Natural killer cell (primary cell): ENCODE results near the gene FOSB. TPM values are rescaled to one million over a fixed set of nuclear protein-coding genes. Genes with fewer than 3 reads are reported as not detected.

Experiments used
- ATAC-seq, 3 donors: fragments of 150-1000 bp in 2 of 3; fragments of 200-7000 bp in 1 of 3; cut with Tn5 transposase; 1 replicate in 1 of 3; 2 replicates in 2 of 3; pipeline ENCODE4 v1.10.0; 2021; ENCODE audit warnings: mild to moderate bottlenecking in 2 of 3, moderate library complexity in 2 of 3
- DNase-seq, 2 donors: peaks; one replicate each; pipeline versions ENCODE4 v3.0.0 to v3.0.0-alpha.2; 2013 to 2021; ENCODE audit warnings: mixed read lengths in 1 of 2
- H3K27ac ChIP-seq: one replicate; pipeline ENCODE4 v1.5.1; 2013; ENCODE audit warnings: mild to moderate bottlenecking, low read length
- H3K27me3 ChIP-seq: one replicate; pipeline ENCODE4 v1.6.1; 2013; ENCODE audit warnings: low read length; ENCODE audit not compliant: control insufficient read depth, insufficient read depth
- H3K36me3 ChIP-seq: one replicate; pipeline ENCODE4 v1.6.1; 2013; ENCODE audit warnings: low read length; ENCODE audit not compliant: control insufficient read depth, insufficient read depth
- H3K4me1 ChIP-seq: one replicate; pipeline ENCODE4 v1.6.1; 2013; ENCODE audit warnings: low read length; ENCODE audit not compliant: control insufficient read depth, insufficient read depth
- H3K4me3 ChIP-seq: one replicate; pipeline ENCODE4 v1.5.1; 2013; ENCODE audit warnings: low read length
- H3K9me3 ChIP-seq: one replicate; pipeline ENCODE4 v1.6.1; 2013; ENCODE audit warnings: low read length; ENCODE audit not compliant: control insufficient read depth, insufficient read depth
- H3K27ac Mint-ChIP-seq, 2 donors: one replicate each; pipeline ENCODE4 v1.8.0; 2022; ENCODE audit warnings: mild to moderate bottlenecking in 2 of 2, mixed read lengths in 2 of 2, moderate library complexity in 1 of 2
- H3K27me3 Mint-ChIP-seq, 2 donors: one replicate each; pipeline ENCODE4 v1.8.0; 2022; ENCODE audit warnings: low read depth in 2 of 2, mixed read lengths in 2 of 2
- H3K36me3 Mint-ChIP-seq: one replicate; pipeline ENCODE4 v1.8.0; 2022; ENCODE audit warnings: mixed read lengths
- H3K4me1 Mint-ChIP-seq, 2 donors: one replicate each; pipeline ENCODE4 v1.8.0; 2022; ENCODE audit warnings: mixed read lengths in 2 of 2
- H3K4me3 Mint-ChIP-seq: one replicate; pipeline ENCODE4 v1.8.0; 2022; ENCODE audit warnings: mild to moderate bottlenecking, moderate library complexity, mixed read lengths
- H3K9me3 Mint-ChIP-seq, 2 donors: one replicate each; pipeline ENCODE4 v1.8.0; 2022; ENCODE audit warnings: mixed read lengths in 2 of 2
- WGBS: methylation state at CpG from one replicate; pipeline ENCODE4 v1.1.7; 2013; ENCODE audit warnings: missing lambda C conversion rate; ENCODE audit not compliant: insufficient coverage; 5-methylcytosine and 5-hydroxymethylcytosine counted together
- intact Hi-C: fragments of 100-400 bp; cut with micrococcal nuclease; formaldehyde crosslinking; loops from one replicate; pipeline ENCODE4 v1.14.2; 2022
- total RNA-seq, 4 donors: library from RNA; stranded (reverse); fragments of 120-200 nt in 1 of 4; gene quantifications; one replicate each; pipeline versions ENCODE4 v1.2.3 to v1.2.4, GENCODE V29; 2013 to 2022
- TF ChIP-seq, protein P1 (sequence below): fragments of 200-600 bp; IDR thresholded peaks from one replicate; pipeline ENCODE4 v1.8.0; 2022; ENCODE audit warnings: antibody characterized with exemption

The FOSB gene
- total RNA-seq, 3 donors from 2014 or later (not counting 1 experiment from before 2014, with no cell fraction given), result 784 to 1,837 (median 1,121) TPM

DNA sequence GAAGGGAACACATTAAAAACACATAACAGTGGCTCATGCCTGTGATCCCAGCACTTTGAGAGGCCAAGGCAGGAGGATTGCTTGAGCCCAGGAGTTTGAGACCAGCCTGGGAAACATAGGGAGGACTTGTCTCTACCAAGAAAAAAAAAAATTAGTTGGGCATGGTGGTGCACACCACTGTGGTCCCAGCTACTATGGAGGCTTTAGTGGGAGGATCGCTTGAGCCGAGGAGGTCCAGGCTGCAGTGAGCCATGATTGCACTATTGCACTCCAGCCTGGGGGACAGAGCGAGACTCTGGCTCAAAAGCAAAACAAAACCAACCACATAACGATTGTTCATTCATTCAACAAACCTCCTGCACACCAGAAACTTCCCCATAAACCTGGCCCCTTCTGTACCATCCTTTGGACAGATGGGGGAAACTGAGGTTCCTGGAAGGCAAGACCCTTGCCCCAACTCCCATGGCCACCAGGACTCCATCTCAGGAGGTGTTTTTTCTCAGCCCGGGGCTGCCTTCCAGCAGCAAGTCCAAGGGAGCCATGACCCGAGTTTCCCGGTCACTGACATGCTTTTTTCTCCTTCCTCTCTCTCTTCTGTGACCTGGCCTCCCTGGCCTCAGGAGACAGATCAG is 4.3 kb downstream of the FOSB start:
- Mint-ChIP-seq H3K27ac (peak overlapping the region; percentile 87 to 99), H3K9me3 (no peaks in the 10 kb centered on the region)
- peak; percentile 33 to 60 for DNase-seq

DNA sequence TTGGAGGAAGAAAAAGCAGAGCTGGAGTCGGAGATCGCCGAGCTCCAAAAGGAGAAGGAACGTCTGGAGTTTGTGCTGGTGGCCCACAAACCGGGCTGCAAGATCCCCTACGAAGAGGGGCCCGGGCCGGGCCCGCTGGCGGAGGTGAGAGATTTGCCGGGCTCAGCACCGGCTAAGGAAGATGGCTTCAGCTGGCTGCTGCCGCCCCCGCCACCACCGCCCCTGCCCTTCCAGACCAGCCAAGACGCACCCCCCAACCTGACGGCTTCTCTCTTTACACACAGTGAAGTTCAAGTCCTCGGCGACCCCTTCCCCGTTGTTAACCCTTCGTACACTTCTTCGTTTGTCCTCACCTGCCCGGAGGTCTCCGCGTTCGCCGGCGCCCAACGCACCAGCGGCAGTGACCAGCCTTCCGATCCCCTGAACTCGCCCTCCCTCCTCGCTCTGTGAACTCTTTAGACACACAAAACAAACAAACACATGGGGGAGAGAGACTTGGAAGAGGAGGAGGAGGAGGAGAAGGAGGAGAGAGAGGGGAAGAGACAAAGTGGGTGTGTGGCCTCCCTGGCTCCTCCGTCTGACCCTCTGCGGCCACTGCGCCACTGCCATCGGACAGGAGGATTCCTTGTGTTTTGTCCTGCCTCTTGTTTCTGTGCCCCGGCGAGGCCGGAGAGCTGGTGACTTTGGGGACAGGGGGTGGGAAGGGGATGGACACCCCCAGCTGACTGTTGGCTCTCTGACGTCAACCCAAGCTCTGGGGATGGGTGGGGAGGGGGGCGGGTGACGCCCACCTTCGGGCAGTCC is 5.0 kb downstream of the FOSB start:
- no peak overlapping the region for H3K4me3 ChIP-seq
- TF ChIP-seq, protein P1, sequence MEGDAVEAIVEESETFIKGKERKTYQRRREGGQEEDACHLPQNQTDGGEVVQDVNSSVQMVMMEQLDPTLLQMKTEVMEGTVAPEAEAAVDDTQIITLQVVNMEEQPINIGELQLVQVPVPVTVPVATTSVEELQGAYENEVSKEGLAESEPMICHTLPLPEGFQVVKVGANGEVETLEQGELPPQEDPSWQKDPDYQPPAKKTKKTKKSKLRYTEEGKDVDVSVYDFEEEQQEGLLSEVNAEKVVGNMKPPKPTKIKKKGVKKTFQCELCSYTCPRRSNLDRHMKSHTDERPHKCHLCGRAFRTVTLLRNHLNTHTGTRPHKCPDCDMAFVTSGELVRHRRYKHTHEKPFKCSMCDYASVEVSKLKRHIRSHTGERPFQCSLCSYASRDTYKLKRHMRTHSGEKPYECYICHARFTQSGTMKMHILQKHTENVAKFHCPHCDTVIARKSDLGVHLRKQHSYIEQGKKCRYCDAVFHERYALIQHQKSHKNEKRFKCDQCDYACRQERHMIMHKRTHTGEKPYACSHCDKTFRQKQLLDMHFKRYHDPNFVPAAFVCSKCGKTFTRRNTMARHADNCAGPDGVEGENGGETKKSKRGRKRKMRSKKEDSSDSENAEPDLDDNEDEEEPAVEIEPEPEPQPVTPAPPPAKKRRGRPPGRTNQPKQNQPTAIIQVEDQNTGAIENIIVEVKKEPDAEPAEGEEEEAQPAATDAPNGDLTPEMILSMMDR, result no peak

More for the DNA sequence above, 4.3 kb downstream of the FOSB start:
- TF ChIP-seq, protein P1, result no peak
- H3K36me3 Mint-ChIP-seq, result no peaks in the 10 kb centered on the region
- H3K27ac ChIP-seq, result no peak overlapping the region
- intact Hi-C loops, result no loop called here
- no peak for ATAC-seq
- no peaks in the 10 kb centered on the region for H3K9me3 ChIP-seq
- peaks cover 52% of the 10 kb centered on the region for H3K4me1 ChIP-seq
- H3K27me3 Mint-ChIP-seq, result peaks cover 8 to 28% of the 10 kb centered on the region in 2 donors
- H3K36me3 ChIP-seq, result no peaks in the 10 kb centered on the region
- H3K27me3 ChIP-seq, result peaks cover 6% of the 10 kb centered on the region
- H3K4me3 ChIP-seq, result no peak overlapping the region
- H3K4me3 Mint-ChIP-seq, result peak overlapping the region; percentile 96
- H3K4me1 Mint-ChIP-seq, result peaks cover 59 to 93% of the 10 kb centered on the region in 2 donors
- 67% methylated on average over 7 of the region's 7 CpGs for WGBS

DNA sequence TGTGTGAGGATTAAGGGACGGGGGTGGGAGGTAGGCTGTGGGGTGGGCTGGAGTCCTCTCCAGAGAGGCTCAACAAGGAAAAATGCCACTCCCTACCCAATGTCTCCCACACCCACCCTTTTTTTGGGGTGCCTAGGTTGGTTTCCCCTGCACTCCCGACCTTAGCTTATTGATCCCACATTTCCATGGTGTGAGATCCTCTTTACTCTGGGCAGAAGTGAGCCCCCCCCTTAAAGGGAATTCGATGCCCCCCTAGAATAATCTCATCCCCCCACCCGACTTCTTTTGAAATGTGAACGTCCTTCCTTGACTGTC is 5.5 kb downstream of the FOSB start:
- peak overlapping the region; percentile 87 to 99 for H3K27ac Mint-ChIP-seq
- H3K9me3 Mint-ChIP-seq, result no peaks in the 10 kb centered on the region
- H3K27me3 Mint-ChIP-seq, result peaks cover 8 to 28% of the 10 kb centered on the region in 2 donors
- DNase-seq (peak; percentile 33 to 59), ATAC-seq (no peak)
- H3K36me3 ChIP-seq, result no peaks in the 10 kb centered on the region
- H3K27me3 ChIP-seq, result peaks cover 6% of the 10 kb centered on the region
- TF ChIP-seq, protein P1, result no peak
- peaks cover 56% of the 10 kb centered on the region for H3K4me1 ChIP-seq
- H3K4me3 ChIP-seq, result no peak overlapping the region
- no peaks in the 10 kb centered on the region for H3K36me3 Mint-ChIP-seq
- H3K9me3 ChIP-seq, result no peaks in the 10 kb centered on the region
- WGBS, result 48% methylated on average over 3 of the region's 5 CpGs
- H3K4me1 Mint-ChIP-seq, result peaks cover 54 to 92% of the 10 kb centered on the region in 2 donors
- H3K4me3 Mint-ChIP-seq, result peak overlapping the region; percentile 45
- intact Hi-C loops, result no loop called here
- no peak overlapping the region for H3K27ac ChIP-seq

More for the DNA sequence above, 5.0 kb downstream of the FOSB start:
- no peak overlapping the region for H3K27ac ChIP-seq
- H3K4me1 ChIP-seq, result peaks cover 56% of the 10 kb centered on the region
- H3K9me3 Mint-ChIP-seq, result no peaks in the 10 kb centered on the region
- no peak for ATAC-seq
- H3K27me3 Mint-ChIP-seq, result peaks cover 8 to 28% of the 10 kb centered on the region in 2 donors
- WGBS, result 34% methylated on average over 38 of the region's 44 CpGs
- H3K4me3 Mint-ChIP-seq, result peak overlapping the region; percentile 96
- peaks cover 6% of the 10 kb centered on the region for H3K27me3 ChIP-seq
- peak overlapping the region; percentile 87 to 99 for H3K27ac Mint-ChIP-seq
- intact Hi-C loops, result no loop called here
- H3K9me3 ChIP-seq, result no peaks in the 10 kb centered on the region
- DNase-seq, result peak in 1 of 2 donors; percentile 49
- no peaks in the 10 kb centered on the region for H3K36me3 ChIP-seq
- peaks cover 54 to 92% of the 10 kb centered on the region in 2 donors for H3K4me1 Mint-ChIP-seq
- no peaks in the 10 kb centered on the region for H3K36me3 Mint-ChIP-seq
